Measurements from ENCODE around the gene CHD9.

- TF ChIP-seq CTCF (IDR thresholded peaks at IDR 0.05) (peak in 1 of 3 donors; percentile 96), POLR2A (IDR thresholded peaks at IDR 0.05) (peak in 1 of 2 donors; percentile 11)
Observed at GRCh38 chr16:53054670-53055485, at the start of gene CHD9.
